HCT116 (cell line): Measurements from ENCODE around the gene CCDC188. TPM values are rescaled to one million over a fixed set of nuclear protein-coding genes. Genes with fewer than 3 reads are reported as not detected.

ENCODE experiments used
- ATAC-seq: fragments of 200-7000 bp; cut with Tn5 transposase; 2 replicates; pipeline ENCODE4 v1.9.1; 2020; ENCODE audit warnings: mild to moderate bottlenecking, moderate library complexity
- BruUV-seq: library from RNA; stranded (reverse); fragments of 400-500 nt; replicated peaks from 2 replicates; lab custom pipeline; 2021; lab: Mats Ljungman, UMichigan
- CTCF ChIA-PET: fragments of 300-600 bp; sonication (Branson Sonifier 250); formaldehyde crosslinking; loops from one replicate; lab custom pipeline; 2021; ENCODE audit warnings: antibody characterized with exemption; lab: Charles Lee
- POLR2A ChIA-PET: fragments of 300-600, 350-600 bp; sonication (Branson Sonifier 250); formaldehyde crosslinking; loops from one replicate; lab custom pipeline; 2021; ENCODE audit warnings: antibody characterized with exemption; lab: Charles Lee
- RAD21 ChIA-PET, 2 experiments: fragments of 300-600 bp; sonication (Branson Sonifier 250); formaldehyde crosslinking; loops; one replicate each; lab custom pipeline; 2023; ENCODE audit warnings: low total read pairs in 2 of 2; ENCODE audit not compliant: uncharacterized antibody in 2 of 2, unreplicated experiment in 2 of 2, low non-redundant PET in 1 of 2; lab: Charles Lee
- DNase-seq: peaks from one replicate; pipeline ENCODE4 v3.0.0-alpha.2; 2010; ENCODE audit warnings: low read depth, low spot score
- H2AFZ ChIP-seq: fragments of 200-600 bp; shearing (Covaris generic), sonication (generic); 2 replicates; pipeline ENCODE4 v1.6.1; 2017; ENCODE audit warnings: low read depth, mixed run types, mixed read lengths, antibody characterized with exemption, low read length; ENCODE audit not compliant: poor library complexity, severe bottlenecking
- H3K27ac ChIP-seq: 2 replicates; pipeline ENCODE4 v1.5.1; 2012; ENCODE audit warnings: low read depth, low read length
- H3K27me3 ChIP-seq: fragments of 200-600 bp; sonication (generic); 2 replicates; pipeline ENCODE4 v1.6.1; 2016; ENCODE audit warnings: mixed run types, low read length, mixed read lengths; ENCODE audit not compliant: insufficient read depth
- H3K36me3 ChIP-seq, 2 experiments: fragments of 200-500 bp in 1 of 2; fragments of 200-600 bp in 1 of 2; sonication (Bioruptor generic) in 1 of 2; sonication (generic) in 1 of 2; 2 replicates each; pipeline versions ENCODE4 v1.5.1 to v1.6.1; 2014 to 2016; ENCODE audit warnings: low read length in 2 of 2, inconsistent platforms in 1 of 2, mixed read lengths in 1 of 2, mixed run types in 1 of 2; ENCODE audit not compliant: insufficient read depth in 2 of 2, control insufficient read depth in 1 of 2
- H3K4me1 ChIP-seq, 2 experiments: fragments of 200-600 bp in 1 of 2; sonication (generic) in 1 of 2; 2 replicates each; pipeline versions ENCODE4 v1.5.1 to v1.6.1; 2012 to 2017; ENCODE audit warnings: low read length in 2 of 2, inconsistent platforms in 1 of 2, mild to moderate bottlenecking in 1 of 2, mixed read lengths in 1 of 2, mixed run types in 1 of 2, moderate library complexity in 1 of 2; ENCODE audit not compliant: insufficient read depth in 2 of 2, control insufficient read depth in 1 of 2
- H3K4me2 ChIP-seq: fragments of 200-600 bp; sonication (generic); 2 replicates; pipeline ENCODE4 v1.6.1; 2017; ENCODE audit warnings: mixed run types, low read length, mixed read lengths
- H3K4me3 ChIP-seq, 2 experiments: fragments of 200-600 bp in 1 of 2; sonication (generic) in 1 of 2; replicated peaks in 1 of 2; 2 replicates each; pipeline ENCODE4 v1.5.1; 2011 to 2016; ENCODE audit warnings: low read length in 2 of 2, control low read depth in 1 of 2, low read depth in 1 of 2, mild to moderate bottlenecking in 1 of 2, mixed read lengths in 1 of 2, mixed run types in 1 of 2
- H3K79me2 ChIP-seq: fragments of 200-600 bp; sonication (generic); 2 replicates; pipeline ENCODE4 v1.6.1; 2017; ENCODE audit warnings: mild to moderate bottlenecking, mixed run types, low read length, moderate library complexity, mixed read lengths; ENCODE audit not compliant: insufficient read depth
- H3K9ac ChIP-seq: fragments of 200-600 bp; sonication (generic); 2 replicates; pipeline ENCODE4 v1.6.1; 2016; ENCODE audit warnings: low read length, mixed read lengths
- H3K9me2 ChIP-seq: fragments of 200-600 bp; sonication (generic), shearing (Covaris generic); 2 replicates; pipeline ENCODE4 v1.6.1; 2017; ENCODE audit warnings: mixed run types, mild to moderate bottlenecking, moderate library complexity; ENCODE audit not compliant: insufficient read depth
- H3K9me3 ChIP-seq, 2 experiments: fragments of 200-500 bp in 1 of 2; fragments of 200-600 bp in 1 of 2; sonication (Bioruptor generic) in 1 of 2; sonication (generic) in 1 of 2; 2 replicates each; pipeline ENCODE4 v1.6.1; 2014 to 2017; ENCODE audit warnings: low read length in 2 of 2, mixed read lengths in 2 of 2, inconsistent platforms in 1 of 2, low read depth in 1 of 2, mild to moderate bottlenecking in 1 of 2, mixed run types in 1 of 2, moderate library complexity in 1 of 2; ENCODE audit not compliant: control insufficient read depth in 1 of 2, insufficient read depth in 1 of 2
- H4K20me1 ChIP-seq: fragments of 200-600 bp; sonication (generic), shearing (Covaris generic); 2 replicates; pipeline ENCODE4 v1.6.1; 2017; ENCODE audit warnings: mixed run types, mild to moderate bottlenecking, moderate library complexity; ENCODE audit not compliant: insufficient read depth
- ELF1 ChIP-seq: IDR thresholded peaks from 2 replicates; pipeline ENCODE4 v1.6.1; 2012; ENCODE audit warnings: low read depth, borderline replicate concordance
- EZH2phosphoT487 ChIP-seq: fragments of 200-600 bp; IDR thresholded peaks from 2 replicates; pipeline ENCODE4 v1.6.1; 2018; ENCODE audit warnings: antibody characterized with exemption, borderline replicate concordance
- POLR2A ChIP-seq: IDR thresholded peaks from 2 replicates; pipeline ENCODE4 v1.7.0; 2011; ENCODE audit warnings: borderline replicate concordance; ENCODE audit not compliant: insufficient read depth, insufficient read length; ENCODE audit errors: extremely low read depth
- RAD21 ChIP-seq: IDR thresholded peaks from 2 replicates; pipeline ENCODE4 v1.6.1; 2012; ENCODE audit warnings: low read depth, mild to moderate bottlenecking
- YY1 ChIP-seq: IDR thresholded peaks from 2 replicates; pipeline ENCODE4 v1.6.1; 2011; ENCODE audit warnings: low read length, low read depth, moderate library complexity, mild to moderate bottlenecking; ENCODE audit not compliant: insufficient replicate concordance; ENCODE audit errors: extremely low read depth
- intact Hi-C: fragments of 100-400 bp; cut with micrococcal nuclease; formaldehyde crosslinking; loops from 2 replicates; pipeline ENCODE4 v1.10.0; 2022
- microRNA-seq: library from miRNA; unstranded; fragments of <30 nt; microRNA quantifications from one replicate; pipeline ENCODE4, GENCODE V29; 2016; ENCODE audit warnings: borderline number of aligned reads
- total RNA-seq: library from RNA; stranded (reverse); gene quantifications from one replicate; pipeline ENCODE4 v1.2.1, GENCODE V29; 2021; ENCODE audit not compliant: unreplicated experiment
- TF ChIP-seq, protein P1 (sequence below): IDR thresholded peaks from 2 replicates; pipeline ENCODE4 v1.6.1; 2012; ENCODE audit warnings: low read depth
- TF ChIP-seq, protein P2 (sequence below), 3 experiments: fragments of 200-600 bp in 1 of 3; sonication (generic) in 1 of 3; IDR thresholded peaks in 2 of 3; conservative IDR thresholded peaks in 1 of 3; 2 replicates each; pipeline ENCODE4 v1.5.1; 2012 to 2017; ENCODE audit warnings: low read depth in 2 of 3, low read length in 2 of 3, antibody characterized with exemption in 1 of 3, borderline replicate concordance in 1 of 3, control low read depth in 1 of 3, mild to moderate bottlenecking in 1 of 3, mixed read lengths in 1 of 3, mixed run types in 1 of 3, moderate library complexity in 1 of 3; ENCODE audit not compliant: insufficient read depth in 1 of 3

CCDC188 gene
- total RNA-seq, 1 experiment from 2014 or later: not detected

DNA sequence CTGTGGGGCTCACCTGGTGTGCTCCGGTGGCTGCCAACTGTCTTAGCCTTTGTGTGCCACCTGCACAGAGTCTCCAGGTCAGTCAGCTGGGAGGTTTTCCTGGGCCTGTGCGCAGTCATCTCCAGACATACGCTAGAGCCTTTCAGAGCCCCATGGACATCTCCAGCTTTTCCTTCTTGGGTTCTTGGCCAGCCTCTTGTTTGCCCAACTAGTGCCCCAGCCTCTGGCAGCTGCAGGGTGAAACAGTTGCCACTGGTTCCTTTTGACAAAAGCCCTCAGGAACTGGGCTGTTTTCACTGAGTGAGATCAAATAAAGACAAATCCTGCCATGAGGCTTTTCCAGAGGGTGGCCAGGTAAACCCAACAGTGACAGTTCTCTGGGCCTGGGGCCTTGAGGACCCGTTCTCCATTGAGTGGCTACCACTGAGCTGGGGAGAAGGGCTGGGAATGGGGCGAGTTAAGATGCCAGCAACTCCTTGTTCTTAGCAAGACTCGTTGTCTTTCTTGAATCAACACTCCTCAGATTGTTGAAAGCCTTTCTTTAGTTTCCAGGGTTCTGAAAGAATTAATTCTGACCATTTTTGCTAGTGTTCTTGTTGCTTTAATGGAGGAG, 51.6 kb downstream of the CCDC188 start:
- Histone ChIP-seq H3K36me3 (peaks cover 62 to 83% of the 10 kb centered on the region in 2 experiments), H3K79me2 (peaks cover 89% of the 10 kb centered on the region), H3K9me3 (no peaks in the 10 kb centered on the region), H3K4me1 (no peaks in the 10 kb centered on the region), H3K4me2 (no peak overlapping the region), H2AFZ (no peak overlapping the region), H4K20me1 (0 out of 2 replicates have a peak, but pooled peaks cover 2% of the 10 kb centered on the region), H3K9me2 (no peaks in the 10 kb centered on the region), H3K9ac (no peak overlapping the region), H3K27ac (no peak overlapping the region), H3K4me3 (no peak overlapping the region), H3K27me3 (no peaks in the 10 kb centered on the region)
- ChIA-PET CTCF (no interaction called here), RAD21 (no interaction called here), POLR2A (no interaction called here)
- BruUV-seq: no TSS peak
- ATAC-seq (no peak), DNase-seq (no peak)
- TF ChIP-seq, protein P1, sequence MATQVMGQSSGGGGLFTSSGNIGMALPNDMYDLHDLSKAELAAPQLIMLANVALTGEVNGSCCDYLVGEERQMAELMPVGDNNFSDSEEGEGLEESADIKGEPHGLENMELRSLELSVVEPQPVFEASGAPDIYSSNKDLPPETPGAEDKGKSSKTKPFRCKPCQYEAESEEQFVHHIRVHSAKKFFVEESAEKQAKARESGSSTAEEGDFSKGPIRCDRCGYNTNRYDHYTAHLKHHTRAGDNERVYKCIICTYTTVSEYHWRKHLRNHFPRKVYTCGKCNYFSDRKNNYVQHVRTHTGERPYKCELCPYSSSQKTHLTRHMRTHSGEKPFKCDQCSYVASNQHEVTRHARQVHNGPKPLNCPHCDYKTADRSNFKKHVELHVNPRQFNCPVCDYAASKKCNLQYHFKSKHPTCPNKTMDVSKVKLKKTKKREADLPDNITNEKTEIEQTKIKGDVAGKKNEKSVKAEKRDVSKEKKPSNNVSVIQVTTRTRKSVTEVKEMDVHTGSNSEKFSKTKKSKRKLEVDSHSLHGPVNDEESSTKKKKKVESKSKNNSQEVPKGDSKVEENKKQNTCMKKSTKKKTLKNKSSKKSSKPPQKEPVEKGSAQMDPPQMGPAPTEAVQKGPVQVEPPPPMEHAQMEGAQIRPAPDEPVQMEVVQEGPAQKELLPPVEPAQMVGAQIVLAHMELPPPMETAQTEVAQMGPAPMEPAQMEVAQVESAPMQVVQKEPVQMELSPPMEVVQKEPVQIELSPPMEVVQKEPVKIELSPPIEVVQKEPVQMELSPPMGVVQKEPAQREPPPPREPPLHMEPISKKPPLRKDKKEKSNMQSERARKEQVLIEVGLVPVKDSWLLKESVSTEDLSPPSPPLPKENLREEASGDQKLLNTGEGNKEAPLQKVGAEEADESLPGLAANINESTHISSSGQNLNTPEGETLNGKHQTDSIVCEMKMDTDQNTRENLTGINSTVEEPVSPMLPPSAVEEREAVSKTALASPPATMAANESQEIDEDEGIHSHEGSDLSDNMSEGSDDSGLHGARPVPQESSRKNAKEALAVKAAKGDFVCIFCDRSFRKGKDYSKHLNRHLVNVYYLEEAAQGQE: no peak
- TF ChIP-seq EZH2phosphoT487 (no peak), RAD21 (no peak), YY1 (no peak), POLR2A (no peak), ELF1 (no peak)
- TF ChIP-seq, protein P2, sequence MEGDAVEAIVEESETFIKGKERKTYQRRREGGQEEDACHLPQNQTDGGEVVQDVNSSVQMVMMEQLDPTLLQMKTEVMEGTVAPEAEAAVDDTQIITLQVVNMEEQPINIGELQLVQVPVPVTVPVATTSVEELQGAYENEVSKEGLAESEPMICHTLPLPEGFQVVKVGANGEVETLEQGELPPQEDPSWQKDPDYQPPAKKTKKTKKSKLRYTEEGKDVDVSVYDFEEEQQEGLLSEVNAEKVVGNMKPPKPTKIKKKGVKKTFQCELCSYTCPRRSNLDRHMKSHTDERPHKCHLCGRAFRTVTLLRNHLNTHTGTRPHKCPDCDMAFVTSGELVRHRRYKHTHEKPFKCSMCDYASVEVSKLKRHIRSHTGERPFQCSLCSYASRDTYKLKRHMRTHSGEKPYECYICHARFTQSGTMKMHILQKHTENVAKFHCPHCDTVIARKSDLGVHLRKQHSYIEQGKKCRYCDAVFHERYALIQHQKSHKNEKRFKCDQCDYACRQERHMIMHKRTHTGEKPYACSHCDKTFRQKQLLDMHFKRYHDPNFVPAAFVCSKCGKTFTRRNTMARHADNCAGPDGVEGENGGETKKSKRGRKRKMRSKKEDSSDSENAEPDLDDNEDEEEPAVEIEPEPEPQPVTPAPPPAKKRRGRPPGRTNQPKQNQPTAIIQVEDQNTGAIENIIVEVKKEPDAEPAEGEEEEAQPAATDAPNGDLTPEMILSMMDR (IDR thresholded peaks at IDR 0.05 in 2 of 3, conservative IDR thresholded peaks at IDR 0.05 in 1 of 3; ENCODE audit: borderline replicate concordance in 1 of 3, insufficient read depth in 1 of 3, low read depth in 2 of 3, low read length in 2 of 3): no peak
- intact Hi-C loops: no loop called here

Small RNA genes within 50 kb of the gene (microRNA-seq; reads per million reads assigned to microRNA genes)
- not detected for gene MIR6816

Other genes with a start within 250 kb of the CCDC188 start
- gene COMT, start 209.3 kb downstream of the CCDC188 start, total RNA-seq: 109 TPM
- gene TXNRD2, start 209.2 kb downstream of the CCDC188 start, total RNA-seq: 19.7 TPM
- 42.8 TPM for gene ARVCF, start 134.2 kb downstream of the CCDC188 start, total RNA-seq
- 17.0 TPM for gene TANGO2, start 129.9 kb downstream of the CCDC188 start, total RNA-seq
- gene DGCR8, start 70.8 kb downstream of the CCDC188 start, total RNA-seq: 43.8 TPM
- 351 TPM for gene RANBP1, start 35.0 kb downstream of the CCDC188 start, total RNA-seq
- 67.3 TPM for gene TRMT2A, start 33.8 kb downstream of the CCDC188 start, total RNA-seq
- 89.3 TPM for gene ZDHHC8, start 19.3 kb downstream of the CCDC188 start, total RNA-seq
- 19.0 TPM for gene RTN4R, start 117.3 kb upstream of the CCDC188 start, total RNA-seq
- 44.9 TPM for gene DGCR6L, start 169.0 kb upstream of the CCDC188 start, total RNA-seq
- 15.4 TPM for gene ZNF74, start 243.1 kb upstream of the CCDC188 start, total RNA-seq